HPDE6-E6E7 (cell line): ENCODE data around the gene FXR2.

Experiments used
- DNase-seq: peaks from one replicate; pipeline ENCODE4 v3.0.0; 2011; ENCODE audit warnings: missing footprints; ENCODE audit errors: extremely low spot score

FXR2 gene

GRCh38 chr17:7589204-7589868 lies 25.4 kb downstream of the FXR2 start:
- DNase-seq = no peak

- no peak for DNase-seq
Measured at GRCh38 chr17:7588553-7589203, 26.0 kb downstream of the FXR2 start.

GRCh38 chr17:7587420-7588151 lies 27.1 kb downstream of the FXR2 start:
- no peak for DNase-seq

DNA sequence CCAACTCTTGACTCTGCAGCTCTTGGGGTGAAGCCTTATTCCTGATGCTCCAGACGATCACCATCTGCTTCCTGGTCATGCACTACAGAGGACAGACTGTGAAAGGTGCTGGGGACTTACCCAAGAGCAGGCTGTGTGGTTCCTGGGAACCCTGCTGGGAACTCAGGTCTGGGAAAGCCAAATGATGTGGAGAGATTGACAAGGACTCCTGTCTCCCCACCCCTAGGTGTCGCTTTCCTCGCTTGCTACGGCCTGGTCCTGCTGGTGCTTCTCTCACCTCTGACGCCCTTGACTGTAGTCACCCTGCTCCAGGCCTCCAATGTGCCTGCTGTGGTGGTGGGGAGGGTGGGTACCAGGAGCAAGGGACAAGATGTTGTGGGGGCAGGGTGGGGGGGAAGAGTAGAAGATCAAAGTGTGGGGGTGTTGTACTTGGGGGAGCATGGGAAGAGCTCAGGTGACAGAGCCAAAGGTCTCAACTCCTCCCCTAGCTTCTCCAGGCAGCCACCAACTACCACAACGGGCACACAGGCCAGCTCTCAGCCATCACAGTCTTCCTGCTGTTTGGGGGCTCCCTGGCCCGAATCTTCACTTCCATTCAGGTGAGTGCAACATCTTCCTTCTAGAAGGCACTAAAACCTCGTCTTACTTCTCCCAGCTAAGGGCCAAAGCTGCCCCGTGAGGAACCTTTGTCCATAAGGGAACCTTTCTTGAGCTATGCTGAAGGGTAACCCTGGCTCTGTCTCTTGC lies 27.9 kb downstream of the FXR2 start:
- no peak for DNase-seq

GRCh38 chr17:7583253-7584109 lies 31.2 kb downstream of the FXR2 start, which contains the start of gene MPDU1:
Gene MPDU1 (plus strand): TSS chr17:7583852. CDS start chr17:7583863, 11 bp downstream.
- no peak for DNase-seq

GRCh38 chr17:7582396-7583252 lies 32.1 kb downstream of the FXR2 start:
- DNase-seq = no peak

DNA sequence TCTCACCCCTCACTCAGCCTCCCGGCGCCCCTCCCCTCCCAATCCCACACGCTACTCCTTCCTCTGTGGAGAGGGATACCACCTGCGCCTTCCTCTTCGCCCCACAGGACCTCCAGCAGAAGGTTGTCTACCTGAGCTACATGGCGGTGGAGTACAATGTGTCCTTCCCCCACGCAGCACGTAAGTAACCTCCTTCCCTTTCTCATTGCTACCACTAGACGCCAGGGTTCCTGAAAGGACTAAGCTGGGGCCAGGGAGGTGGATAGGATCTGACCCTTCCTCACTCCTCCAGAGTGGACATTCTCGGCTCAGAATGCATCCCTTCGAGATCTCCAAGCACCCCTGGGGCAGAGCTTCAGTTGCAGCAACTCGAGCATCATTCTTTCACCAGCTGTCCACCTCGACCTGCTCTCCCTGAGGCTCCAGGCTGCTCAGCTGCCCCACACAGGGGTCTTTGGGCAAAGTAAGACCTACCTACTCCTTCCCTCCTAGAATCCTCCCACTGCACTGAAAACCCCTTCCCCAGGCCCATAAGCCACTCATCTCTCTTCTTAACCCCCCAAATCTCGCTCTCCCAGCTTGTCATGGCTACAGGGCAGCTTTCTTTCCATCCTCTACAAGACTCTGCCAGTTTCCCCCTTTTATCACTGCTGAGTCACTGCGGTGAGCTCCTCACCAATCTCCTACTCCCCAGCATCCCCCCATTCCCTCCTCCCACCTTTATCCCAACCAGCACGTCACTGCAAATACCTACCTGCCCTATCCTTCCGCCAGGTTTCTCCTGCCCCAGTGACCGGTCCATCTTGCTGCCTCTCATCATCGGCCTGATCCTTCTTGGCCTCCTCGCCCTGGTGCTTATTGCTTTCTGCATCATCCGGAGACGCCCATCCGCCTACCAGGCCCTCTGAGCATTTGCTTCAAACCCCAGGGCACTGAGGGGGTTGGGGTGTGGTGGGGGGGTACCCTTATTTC lies 33.8 kb downstream of the FXR2 start:
- no peak for DNase-seq

GRCh38 chr17:7579834-7580603 lies 34.7 kb downstream of the FXR2 start:
- DNase-seq = no peak

GRCh38 chr17:7579001-7579833 lies 35.5 kb downstream of the FXR2 start, which contains the start of gene CD68:
Gene CD68 (plus strand): TSS chr17:7579638. CDS start chr17:7579678, 40 bp downstream.
- peak; percentile 94 for DNase-seq

GRCh38 chr17:7577327-7578199 lies 37.1 kb downstream of the FXR2 start:
- DNase-seq = no peak

DNA sequence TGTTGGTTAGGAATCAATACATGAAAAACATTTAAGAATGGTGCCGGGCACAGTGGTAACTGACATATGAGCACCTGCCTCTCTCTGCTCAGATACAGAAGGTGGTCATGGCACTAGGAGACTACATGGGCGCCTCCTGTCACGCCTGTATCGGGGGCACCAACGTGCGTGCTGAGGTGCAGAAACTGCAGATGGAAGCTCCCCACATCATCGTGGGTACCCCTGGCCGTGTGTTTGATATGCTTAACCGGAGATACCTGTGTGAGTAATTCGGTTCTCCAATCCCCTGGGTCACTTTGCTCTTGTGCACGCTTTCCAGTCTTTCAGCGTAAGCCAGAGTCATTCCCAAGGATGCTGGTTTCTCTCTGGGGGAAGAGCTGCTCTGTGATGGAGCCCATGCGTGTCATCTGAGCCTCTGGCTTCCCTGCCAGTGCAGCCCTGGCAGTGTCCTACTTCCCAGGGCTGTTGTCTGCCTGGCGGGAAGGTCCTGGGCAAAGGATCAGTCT lies 38.2 kb downstream of the FXR2 start:
- no peak for DNase-seq

DNA sequence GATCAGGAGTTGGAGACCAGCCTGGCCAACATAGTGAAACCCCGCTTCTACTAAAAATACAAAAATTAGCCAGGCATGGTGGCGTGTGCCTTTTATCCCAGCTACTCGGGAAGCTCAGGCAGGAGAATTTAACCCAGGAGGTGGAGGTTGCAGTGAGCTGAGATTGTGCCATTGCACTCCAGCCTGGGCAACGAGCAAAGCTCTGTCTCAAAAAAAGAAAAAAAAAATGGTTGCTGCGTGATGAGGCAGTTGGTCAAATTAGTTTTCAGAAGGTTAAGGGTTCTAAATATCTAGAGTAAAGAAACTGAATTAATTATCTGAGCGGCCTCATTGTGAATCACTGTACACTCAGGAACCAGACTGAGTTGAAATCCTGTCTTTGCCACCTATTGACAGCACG lies 38.7 kb downstream of the FXR2 start:
- DNase-seq = no peak

DNA sequence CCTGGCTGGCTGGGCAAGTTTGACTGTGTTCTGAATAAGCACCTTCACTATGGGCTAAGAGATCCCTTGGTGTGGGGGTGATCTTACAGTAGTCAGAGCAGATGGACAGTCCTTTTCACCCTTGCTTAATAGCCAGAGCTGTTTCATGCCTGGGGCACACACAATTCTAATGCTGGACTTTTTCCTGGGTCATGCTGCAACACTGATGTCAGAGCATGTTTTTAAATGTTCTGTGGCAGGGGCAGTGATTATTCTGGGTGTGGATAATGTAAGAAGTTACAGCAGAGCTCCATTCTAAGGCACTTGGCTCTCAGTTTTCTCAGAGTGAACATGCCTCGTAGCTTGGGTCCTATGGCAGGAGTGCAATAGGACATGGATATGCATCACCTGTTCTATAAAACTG lies 39.2 kb downstream of the FXR2 start:
- no peak for DNase-seq

- no peak for DNase-seq
Measured at GRCh38 chr17:7574176-7574953, 40.3 kb downstream of the FXR2 start.
